Measurements from ENCODE around the gene KRTAP10-4.

GRCh38 chr21:44593598-44594405 lies 20.3 kb downstream of the KRTAP10-4 start:
- TF ChIP-seq CTCF (IDR thresholded peaks at IDR 0.05) (no peak), POLR2A (IDR thresholded peaks at IDR 0.05) (no peak)
